DOHH2 (cell line): ENCODE results near the gene MPI.

ENCODE experiments used
- EZH2phosphoT487 ChIP-seq: fragments of 200-600 bp; sonication (generic); IDR thresholded peaks from 2 replicates; pipeline ENCODE4 v1.6.1; 2017; ENCODE audit warnings: borderline replicate concordance, mild to moderate bottlenecking, antibody characterized with exemption, low read length, moderate library complexity, mixed read lengths
- TF ChIP-seq, protein P1 (sequence below): fragments of 200-600 bp; sonication (generic); IDR thresholded peaks from one replicate; pipeline ENCODE4 v1.5.1; 2014; ENCODE audit warnings: antibody characterized with exemption, mild to moderate bottlenecking, low read depth, low read length; ENCODE audit not compliant: poor library complexity, severe bottlenecking

DNA sequence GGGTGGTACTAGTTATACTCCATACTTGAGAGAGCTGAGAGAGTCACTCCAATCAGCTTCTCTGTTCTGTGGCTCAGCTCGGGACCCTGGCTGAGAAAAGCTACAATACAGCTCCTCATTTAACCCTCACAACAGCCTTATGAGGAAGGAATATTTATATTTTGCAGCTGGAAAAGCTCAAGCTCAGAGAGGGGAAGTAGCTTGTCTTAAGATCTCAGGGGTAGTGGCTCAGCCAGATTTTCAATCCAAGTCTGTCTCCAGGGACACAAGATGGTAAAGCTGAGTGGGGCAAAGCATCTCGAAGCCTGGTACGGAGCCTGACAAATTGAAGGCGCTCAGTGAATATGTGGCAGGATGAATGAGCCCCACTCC, 31.5 kb upstream of the MPI start:
- TF ChIP-seq, protein P1, sequence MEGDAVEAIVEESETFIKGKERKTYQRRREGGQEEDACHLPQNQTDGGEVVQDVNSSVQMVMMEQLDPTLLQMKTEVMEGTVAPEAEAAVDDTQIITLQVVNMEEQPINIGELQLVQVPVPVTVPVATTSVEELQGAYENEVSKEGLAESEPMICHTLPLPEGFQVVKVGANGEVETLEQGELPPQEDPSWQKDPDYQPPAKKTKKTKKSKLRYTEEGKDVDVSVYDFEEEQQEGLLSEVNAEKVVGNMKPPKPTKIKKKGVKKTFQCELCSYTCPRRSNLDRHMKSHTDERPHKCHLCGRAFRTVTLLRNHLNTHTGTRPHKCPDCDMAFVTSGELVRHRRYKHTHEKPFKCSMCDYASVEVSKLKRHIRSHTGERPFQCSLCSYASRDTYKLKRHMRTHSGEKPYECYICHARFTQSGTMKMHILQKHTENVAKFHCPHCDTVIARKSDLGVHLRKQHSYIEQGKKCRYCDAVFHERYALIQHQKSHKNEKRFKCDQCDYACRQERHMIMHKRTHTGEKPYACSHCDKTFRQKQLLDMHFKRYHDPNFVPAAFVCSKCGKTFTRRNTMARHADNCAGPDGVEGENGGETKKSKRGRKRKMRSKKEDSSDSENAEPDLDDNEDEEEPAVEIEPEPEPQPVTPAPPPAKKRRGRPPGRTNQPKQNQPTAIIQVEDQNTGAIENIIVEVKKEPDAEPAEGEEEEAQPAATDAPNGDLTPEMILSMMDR = no peak
- no peak for TF ChIP-seq EZH2phosphoT487
